ENCODE data around the gene PRPF31.
A peak's percentile ranks its signal among the peaks of the same experiment; 100 is the strongest.
"Not testable (repeated sequence)": the region's sequence is repeated elsewhere in the genome, so short reads cannot be mapped to it uniquely, and the experiment has no call there.

Gene PRPF31

GRCh38 chr19:54096617-54097106 lies 18.9 kb upstream of the PRPF31 start:
- H3K9me3 ChIP-seq (ENCODE audit: control insufficient read depth in 1 of 2, low read length in 2 of 2) = no peaks in the 10 kb centered on the region
- H3K27me3 ChIP-seq (ENCODE audit: low read depth, low read length) = no peaks in the 10 kb centered on the region
- H3K36me3 ChIP-seq (ENCODE audit: control insufficient read depth in 1 of 2, insufficient read depth in 2 of 2, low read length in 2 of 2) = no peaks in the 10 kb centered on the region
- H3K27ac ChIP-seq (ENCODE audit: low read length) = no peak overlapping the region
- H3K4me3 ChIP-seq (ENCODE audit: low read depth in 1 of 2, low read length in 2 of 2) = peak overlapping the region; percentile 39 to 59
- peaks cover 0 to 10% of the 10 kb centered on the region in 2 donors for H3K4me1 ChIP-seq (ENCODE audit: control insufficient read depth in 1 of 2, insufficient read depth in 2 of 2, low read length in 2 of 2)

- H3K4me3 ChIP-seq (ENCODE audit: low read depth in 1 of 2, low read length in 2 of 2) = no peak overlapping the region
- H3K4me1 ChIP-seq (ENCODE audit: control insufficient read depth in 1 of 2, insufficient read depth in 2 of 2, low read length in 2 of 2) = peaks cover 4 to 23% of the 10 kb centered on the region in 2 donors
- no peaks in the 10 kb centered on the region for H3K36me3 ChIP-seq (ENCODE audit: control insufficient read depth in 1 of 2, insufficient read depth in 2 of 2, low read length in 2 of 2)
- no peak overlapping the region for H3K27ac ChIP-seq (ENCODE audit: low read length)
- H3K9me3 ChIP-seq (ENCODE audit: control insufficient read depth in 1 of 2, low read length in 2 of 2) = no peaks in the 10 kb centered on the region
- no peaks in the 10 kb centered on the region for H3K27me3 ChIP-seq (ENCODE audit: low read depth, low read length)
These were observed 16.2 kb upstream of the PRPF31 start for GRCh38 chr19:54099190-54099902.

- not testable (repeated sequence) for H3K4me3 ChIP-seq (ENCODE audit: low read depth in 1 of 2, low read length in 2 of 2)
- peaks cover 4 to 24% of the 10 kb centered on the region in 2 donors for H3K4me1 ChIP-seq (ENCODE audit: control insufficient read depth in 1 of 2, insufficient read depth in 2 of 2, low read length in 2 of 2)
These were observed 15.7 kb upstream of the PRPF31 start for GRCh38 chr19:54099903-54100255.

GRCh38 chr19:54100561-54100960 lies 15.0 kb upstream of the PRPF31 start, which contains the start of gene OSCAR:
Gene OSCAR, minus strand, starts transcription at chr19:54100803. Its CDS starts 11 bp downstream, at chr19:54100792.
- Histone ChIP-seq H3K9me3 (ENCODE audit: control insufficient read depth in 1 of 2, low read length in 2 of 2) (no peaks in the 10 kb centered on the region), H3K27me3 (ENCODE audit: low read depth, low read length) (no peaks in the 10 kb centered on the region), H3K4me3 (ENCODE audit: low read depth in 1 of 2, low read length in 2 of 2) (no peak within 1 kb of the TSS), H3K27ac (ENCODE audit: low read length) (no peak within 1 kb of the TSS), H3K36me3 (ENCODE audit: control insufficient read depth in 1 of 2, insufficient read depth in 2 of 2, low read length in 2 of 2) (peaks cover 1 to 4% of the 10 kb centered on the region in 2 donors), H3K4me1 (ENCODE audit: control insufficient read depth in 1 of 2, insufficient read depth in 2 of 2, low read length in 2 of 2) (peaks cover 4 to 21% of the 10 kb centered on the region in 2 donors)

More at GRCh38 chr19:54099903-54100255, 15.7 kb upstream of the PRPF31 start:
- H3K27me3 ChIP-seq (ENCODE audit: low read depth, low read length); H3K36me3 ChIP-seq (ENCODE audit: control insufficient read depth in 1 of 2, insufficient read depth in 2 of 2, low read length in 2 of 2); H3K9me3 ChIP-seq (ENCODE audit: control insufficient read depth in 1 of 2, low read length in 2 of 2); H3K27ac ChIP-seq (ENCODE audit: low read length): not testable (repeated sequence)

- peak within 1 kb of the TSS; percentile 60 for H3K27ac ChIP-seq (ENCODE audit: low read length)
- H3K36me3 ChIP-seq (ENCODE audit: control insufficient read depth in 1 of 2, insufficient read depth in 2 of 2, low read length in 2 of 2) = peaks cover 3 to 22% of the 10 kb centered on the region in 2 donors
- peaks cover 4 to 14% of the 10 kb centered on the region in 2 donors for H3K4me1 ChIP-seq (ENCODE audit: control insufficient read depth in 1 of 2, insufficient read depth in 2 of 2, low read length in 2 of 2)
- peak within 1 kb of the TSS; percentile 93 to 97 for H3K4me3 ChIP-seq (ENCODE audit: low read depth in 1 of 2, low read length in 2 of 2)
- H3K27me3 ChIP-seq (ENCODE audit: low read depth, low read length) = no peaks in the 10 kb centered on the region
- H3K9me3 ChIP-seq (ENCODE audit: control insufficient read depth in 1 of 2, low read length in 2 of 2) = no peaks in the 10 kb centered on the region
These were observed 13.0 kb upstream of the PRPF31 start, which contains the start of gene NDUFA3 for GRCh38 chr19:54102421-54103169. Gene NDUFA3, plus strand, starts transcription at chr19:54102855. Its CDS starts 24 bp downstream, at chr19:54102879.

- peaks cover 15 to 47% of the 10 kb centered on the region in 2 donors for H3K36me3 ChIP-seq (ENCODE audit: control insufficient read depth in 1 of 2, insufficient read depth in 2 of 2, low read length in 2 of 2)
These were observed 10.4 kb upstream of the PRPF31 start for GRCh38 chr19:54104998-54105715.

GRCh38 chr19:54105796-54106195 lies 9.8 kb upstream of the PRPF31 start:
- Histone ChIP-seq H3K27ac (ENCODE audit: low read length) (no peak overlapping the region), H3K36me3 (ENCODE audit: control insufficient read depth in 1 of 2, insufficient read depth in 2 of 2, low read length in 2 of 2) (peaks cover 18 to 54% of the 10 kb centered on the region in 2 donors)

More at GRCh38 chr19:54104998-54105715, 10.4 kb upstream of the PRPF31 start:
- no peak overlapping the region for H3K27ac ChIP-seq (ENCODE audit: low read length)
- H3K9me3 ChIP-seq (ENCODE audit: control insufficient read depth in 1 of 2, low read length in 2 of 2) = no peaks in the 10 kb centered on the region
- no peak overlapping the region for H3K4me3 ChIP-seq (ENCODE audit: low read depth in 1 of 2, low read length in 2 of 2)
- peaks cover 4 to 14% of the 10 kb centered on the region in 2 donors for H3K4me1 ChIP-seq (ENCODE audit: control insufficient read depth in 1 of 2, insufficient read depth in 2 of 2, low read length in 2 of 2)
- no peaks in the 10 kb centered on the region for H3K27me3 ChIP-seq (ENCODE audit: low read depth, low read length)

GRCh38 chr19:54106716-54107115 lies 8.8 kb upstream of the PRPF31 start:
- Histone ChIP-seq H3K27me3 (ENCODE audit: low read depth, low read length) (no peaks in the 10 kb centered on the region), H3K36me3 (ENCODE audit: control insufficient read depth in 1 of 2, insufficient read depth in 2 of 2, low read length in 2 of 2) (peaks cover 20 to 58% of the 10 kb centered on the region in 2 donors)

More at GRCh38 chr19:54105796-54106195, 9.8 kb upstream of the PRPF31 start:
- peaks cover 4 to 14% of the 10 kb centered on the region in 2 donors for H3K4me1 ChIP-seq (ENCODE audit: control insufficient read depth in 1 of 2, insufficient read depth in 2 of 2, low read length in 2 of 2)
- no peak overlapping the region for H3K4me3 ChIP-seq (ENCODE audit: low read depth in 1 of 2, low read length in 2 of 2)
- no peaks in the 10 kb centered on the region for H3K9me3 ChIP-seq (ENCODE audit: control insufficient read depth in 1 of 2, low read length in 2 of 2)
- H3K27me3 ChIP-seq (ENCODE audit: low read depth, low read length) = no peaks in the 10 kb centered on the region

GRCh38 chr19:54107876-54108490 lies 7.6 kb upstream of the PRPF31 start:
- H3K9me3 ChIP-seq (ENCODE audit: control insufficient read depth in 1 of 2, low read length in 2 of 2) = no peaks in the 10 kb centered on the region
- H3K27me3 ChIP-seq (ENCODE audit: low read depth, low read length) = no peaks in the 10 kb centered on the region
- H3K36me3 ChIP-seq (ENCODE audit: control insufficient read depth in 1 of 2, insufficient read depth in 2 of 2, low read length in 2 of 2) = peaks cover 20 to 58% of the 10 kb centered on the region in 2 donors

More at GRCh38 chr19:54106716-54107115, 8.8 kb upstream of the PRPF31 start:
- H3K27ac ChIP-seq (ENCODE audit: low read length) = no peak overlapping the region
- peaks cover 4 to 14% of the 10 kb centered on the region in 2 donors for H3K4me1 ChIP-seq (ENCODE audit: control insufficient read depth in 1 of 2, insufficient read depth in 2 of 2, low read length in 2 of 2)
- no peak overlapping the region for H3K4me3 ChIP-seq (ENCODE audit: low read depth in 1 of 2, low read length in 2 of 2)
- no peaks in the 10 kb centered on the region for H3K9me3 ChIP-seq (ENCODE audit: control insufficient read depth in 1 of 2, low read length in 2 of 2)

GRCh38 chr19:54108496-54108895 lies 7.1 kb upstream of the PRPF31 start:
- H3K36me3 ChIP-seq (ENCODE audit: control insufficient read depth in 1 of 2, insufficient read depth in 2 of 2, low read length in 2 of 2) = peaks cover 25 to 58% of the 10 kb centered on the region in 2 donors

More at GRCh38 chr19:54107876-54108490, 7.6 kb upstream of the PRPF31 start:
- H3K27ac ChIP-seq (ENCODE audit: low read length) = no peak overlapping the region
- peaks cover 4 to 14% of the 10 kb centered on the region in 2 donors for H3K4me1 ChIP-seq (ENCODE audit: control insufficient read depth in 1 of 2, insufficient read depth in 2 of 2, low read length in 2 of 2)
- H3K4me3 ChIP-seq (ENCODE audit: low read depth in 1 of 2, low read length in 2 of 2) = no peak overlapping the region

More at GRCh38 chr19:54108496-54108895, 7.1 kb upstream of the PRPF31 start:
- Histone ChIP-seq H3K9me3 (ENCODE audit: control insufficient read depth in 1 of 2, low read length in 2 of 2) (no peaks in the 10 kb centered on the region), H3K27ac (ENCODE audit: low read length) (no peak overlapping the region), H3K27me3 (ENCODE audit: low read depth, low read length) (no peaks in the 10 kb centered on the region), H3K4me3 (ENCODE audit: low read depth in 1 of 2, low read length in 2 of 2) (no peak overlapping the region), H3K4me1 (ENCODE audit: control insufficient read depth in 1 of 2, insufficient read depth in 2 of 2, low read length in 2 of 2) (peaks cover 1 to 10% of the 10 kb centered on the region in 2 donors)
